K562 (cell line): ENCODE data around the gene HRH1. TPM values are rescaled to one million over a fixed set of nuclear protein-coding genes. Genes with fewer than 3 reads are reported as not detected.

Experiments used
- ATAC-seq: fragments of 200-7000 bp; cut with Tn5 transposase; 3 replicates; pipeline ENCODE4 v1.9.1; 2020; ENCODE audit warnings: moderate library complexity
- BruUV-seq: library from RNA; stranded (reverse); fragments of 400-500 nt; replicated peaks from 2 replicates; lab custom pipeline; 2021; lab: Mats Ljungman, UMichigan
- CTCF ChIA-PET: fragments of 300-600 bp; formaldehyde crosslinking; extraction: SDS; loops from one replicate; lab custom pipeline; 2021; ENCODE audit warnings: low intra/inter-chr PET ratio; lab: Yijun Ruan, JAX
- POLR2A ChIA-PET: fragments of 300-600, 350-650 bp; sonication (Branson Sonifier 250); formaldehyde crosslinking; extraction: SDS; loops from one replicate; lab custom pipeline; 2021; ENCODE audit warnings: antibody characterized with exemption, inconsistent platforms; lab: Yijun Ruan, JAX
- DNase-seq, 4 experiments: peaks; one replicate each; pipeline versions ENCODE4 v3.0.0 to v3.0.0-alpha.2; 2011 to 2018; ENCODE audit warnings: low spot score in 3 of 4, mixed read lengths in 3 of 4; ENCODE audit errors: extremely low read depth in 1 of 4
- FAIRE-seq: peaks from 2 replicates; lab custom pipeline; 2011; peaks lifted over from hg19 to GRCh38; lab: Jason Lieb, UNC
- H2AFZ ChIP-seq: 2 replicates; pipeline ENCODE4 v1.6.0; 2011; ENCODE audit warnings: low read depth, low read length, control low read depth, inconsistent platforms
- H3K27ac ChIP-seq: fragments of 200-600 bp; 3 replicates; pipeline ENCODE4 v1.8.0; 2011; ENCODE audit warnings: low read depth, mild to moderate bottlenecking, control low read depth, inconsistent platforms, low read length, moderate library complexity, mixed read lengths; ENCODE audit errors: extremely low read depth
- H3K27me3 ChIP-seq, 2 experiments: fragments of 300-600 bp in 1 of 2; 2 replicates in 1 of 2; 3 replicates in 1 of 2; pipeline versions ENCODE4 v1.6.0 to v1.8.0; 2011; ENCODE audit warnings: inconsistent platforms in 2 of 2, low read length in 2 of 2, mild to moderate bottlenecking in 1 of 2, mixed read lengths in 1 of 2, moderate library complexity in 1 of 2; ENCODE audit not compliant: control insufficient read depth in 2 of 2, insufficient read depth in 2 of 2
- H3K36me3 ChIP-seq: fragments of 300-600 bp; 3 replicates; pipeline ENCODE4 v1.8.0; 2011; ENCODE audit warnings: mild to moderate bottlenecking, low read length, inconsistent platforms; ENCODE audit not compliant: control insufficient read depth, insufficient read depth
- H3K4me1 ChIP-seq, 2 experiments: fragments of 200-600 bp in 1 of 2; replicated peaks in 1 of 2; 2 replicates in 1 of 2; 3 replicates in 1 of 2; pipeline versions ENCODE4 v1.5.1 to v1.8.0; 2011; ENCODE audit warnings: inconsistent platforms in 2 of 2, low read length in 2 of 2, mild to moderate bottlenecking in 1 of 2, mixed read lengths in 1 of 2, moderate library complexity in 1 of 2; ENCODE audit not compliant: control insufficient read depth in 2 of 2, insufficient read depth in 2 of 2
- H3K4me2 ChIP-seq: 2 replicates; pipeline ENCODE4 v1.6.1; 2011; ENCODE audit warnings: low read length, control low read depth, inconsistent platforms, mixed read lengths; ENCODE audit not compliant: insufficient read depth
- H3K4me3 ChIP-seq: fragments of 200-600 bp; sonication (generic), shearing (Covaris generic); 2 replicates; pipeline ENCODE4 v1.5.1; 2016; ENCODE audit warnings: control low read depth, inconsistent platforms
- H3K79me2 ChIP-seq: fragments of 200-600 bp; 3 replicates; pipeline ENCODE4 v1.8.0; 2011; ENCODE audit warnings: low read length, inconsistent platforms; ENCODE audit not compliant: control insufficient read depth, insufficient read depth
- H3K9ac ChIP-seq, 2 experiments: 2 replicates each; pipeline versions ENCODE4 v1.6.0 to v1.6.1; 2011; ENCODE audit warnings: low read depth in 2 of 2, low read length in 2 of 2, control low read depth in 1 of 2, inconsistent platforms in 1 of 2, mild to moderate bottlenecking in 1 of 2, mixed read lengths in 1 of 2; ENCODE audit not compliant: insufficient read depth in 1 of 2
- H3K9me1 ChIP-seq: one replicate; pipeline ENCODE4 v1.6.0; 2011; ENCODE audit warnings: inconsistent platforms, mild to moderate bottlenecking, low read length, moderate library complexity; ENCODE audit not compliant: control insufficient read depth, insufficient read depth
- H3K9me3 ChIP-seq: replicated peaks from 2 replicates; pipeline ENCODE4 v1.5.1; 2011; ENCODE audit warnings: low read depth, low read length, inconsistent platforms; ENCODE audit not compliant: control insufficient read depth, insufficient read depth
- H4K20me1 ChIP-seq: replicated peaks from 2 replicates; pipeline ENCODE4 v1.6.1; 2011; ENCODE audit warnings: low read length, inconsistent platforms, mixed read lengths; ENCODE audit not compliant: control insufficient read depth, insufficient read depth
- BHLHE40 ChIP-seq: IDR thresholded peaks from 2 replicates; pipeline ENCODE4 v1.6.1; 2011; ENCODE audit warnings: low read length, improper control_type of control experiment
- PCBP2 ChIP-seq: fragments of 200-400 bp; formaldehyde crosslinking; IDR thresholded peaks from 2 replicates; pipeline ENCODE4 v1.6.1; 2018; ENCODE audit warnings: low read length, low read depth, mild to moderate bottlenecking, moderate library complexity; ENCODE audit not compliant: poor library complexity, severe bottlenecking
- ZNF143 ChIP-seq: sonication (generic); formaldehyde crosslinking; IDR thresholded peaks from 2 replicates; pipeline ENCODE4 v1.9.0; 2022; ENCODE audit warnings: mild to moderate bottlenecking, missing genetic modification reagents
- ZNF707 ChIP-seq: fragments of 250-450 bp; sonication (Bioruptor Pico); conservative IDR thresholded peaks from 2 replicates; pipeline ENCODE4 v1.8.0; 2022; ENCODE audit warnings: inconsistent platforms, mild to moderate bottlenecking, moderate library complexity
- WGBS: fragments of 100-300 bp; shearing (Covaris generic); methylation state at CpG from one replicate; pipeline ENCODE4 v1.1.6; 2016; ENCODE audit warnings: low coverage, mixed read lengths; ENCODE audit not compliant: insufficient coverage; ENCODE audit errors: missing lambda C conversion rate; 5-methylcytosine and 5-hydroxymethylcytosine counted together
- in situ Hi-C: fragments of 300-500 bp; cut with MboI; formaldehyde crosslinking; loops from 4 replicates; pipeline ENCODE4 v1.15.0; 2018; ENCODE audit warnings: inconsistent platforms, mixed read lengths
- intact Hi-C: fragments of 100-400 bp; cut with micrococcal nuclease; formaldehyde crosslinking; loops from 2 replicates; pipeline ENCODE4 v1.14.2; 2022
- polyA plus RNA-seq, 8 experiments: library from polyadenylated mRNA; depleted of rRNA in 4 of 8; stranded (reverse) in 5 of 8; unstranded in 3 of 8; fragments of >200 nt; fragmentation: Nextera tagmentation in 2 of 8; fragmentation: Illumina TruSeq in 1 of 8; extraction: Ambion mirVana in 2 of 8; extraction: Trizol in 1 of 8; gene quantifications; 2 replicates each; pipeline versions ENCODE4 v1.2.1 to v1.2.3, GENCODE V29; 2011 to 2014; ENCODE audit warnings: inconsistent platforms in 1 of 8, missing spikeins in 1 of 8
- total RNA-seq, 7 experiments: library from RNA; depleted of rRNA in 6 of 7; stranded (reverse); fragments of >200 nt in 6 of 7; fragmentation: Illumina TruSeq in 2 of 7; extraction: Trizol in 2 of 7; gene quantifications; 2 replicates each; pipeline versions ENCODE4 v1.2.1 to v1.2.3, GENCODE V29; 2011 to 2021; ENCODE audit warnings: low replicate concordance in 1 of 7
- TF ChIP-seq, protein P1 (sequence below): fragments of 250-450 bp; sonication (Bioruptor Pico); IDR thresholded peaks from 2 replicates; pipeline ENCODE4 v1.5.1; 2021; ENCODE audit warnings: mild to moderate bottlenecking

HRH1 gene
- total and polyA plus RNA-seq, 9 of the 15 experiments (the other 6 are each of a cell fraction or from before 2014, with no cell fraction given), result 0.03 to 0.15 (median 0.06) TPM; not detected in 1

DNA sequence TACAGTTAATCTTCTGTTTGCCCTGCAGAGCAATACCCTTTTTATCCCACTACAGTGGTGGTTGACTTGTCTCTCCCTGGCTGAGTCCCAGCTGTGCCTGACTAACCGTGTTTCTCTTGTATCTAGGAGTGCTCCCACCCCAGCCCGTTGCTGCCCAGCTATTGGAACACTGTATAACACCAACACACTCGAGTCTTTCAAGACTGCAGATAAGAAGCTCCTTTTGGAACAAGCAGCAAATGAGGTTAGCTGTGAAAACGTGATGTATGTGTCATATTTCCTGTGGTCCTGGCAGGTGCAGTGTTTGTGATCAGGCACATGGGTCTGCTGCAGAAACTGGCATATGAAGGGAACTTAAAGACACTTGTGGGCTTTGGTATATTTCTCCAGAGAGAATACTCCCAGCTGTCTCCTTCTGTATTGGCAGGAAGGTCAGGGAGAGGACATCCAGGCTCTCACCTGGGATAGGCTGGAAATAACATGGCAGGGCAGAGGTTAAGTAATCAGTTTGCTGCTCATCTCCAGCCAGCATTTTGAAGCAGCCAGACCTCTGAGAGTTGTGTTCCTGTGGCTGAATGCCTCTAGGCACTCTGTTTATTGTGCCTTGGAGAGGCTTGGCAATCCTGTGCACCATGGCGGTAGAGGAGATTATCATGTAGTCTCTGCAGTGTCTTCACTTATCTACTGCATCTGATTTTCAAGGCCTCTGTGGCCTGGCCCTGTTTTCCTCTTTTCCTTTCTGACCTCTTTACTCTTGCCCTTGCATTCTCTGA, 152.7 kb downstream of the HRH1 start:
- Histone ChIP-seq H3K79me2 (no peaks in the 10 kb centered on the region), H4K20me1 (no peaks in the 10 kb centered on the region), H3K4me3 (no peak overlapping the region)
- FAIRE-seq, result no peak
- POLR2A ChIA-PET, result interaction anchor here (0.6 to 2.2 kb wide), 3 partner anchors 12 to 19 kb away, joined by 3 to 5 read pairs (median 5); no protein-coding TSS in a partner anchor
- 29% methylated on average over 5 of the region's 5 CpGs for WGBS
- CTCF ChIA-PET, result no interaction called here
- 0 out of 2 replicates have a peak, but pooled peaks have one; percentile 30 for TF ChIP-seq BHLHE40
- TF ChIP-seq, protein P1, sequence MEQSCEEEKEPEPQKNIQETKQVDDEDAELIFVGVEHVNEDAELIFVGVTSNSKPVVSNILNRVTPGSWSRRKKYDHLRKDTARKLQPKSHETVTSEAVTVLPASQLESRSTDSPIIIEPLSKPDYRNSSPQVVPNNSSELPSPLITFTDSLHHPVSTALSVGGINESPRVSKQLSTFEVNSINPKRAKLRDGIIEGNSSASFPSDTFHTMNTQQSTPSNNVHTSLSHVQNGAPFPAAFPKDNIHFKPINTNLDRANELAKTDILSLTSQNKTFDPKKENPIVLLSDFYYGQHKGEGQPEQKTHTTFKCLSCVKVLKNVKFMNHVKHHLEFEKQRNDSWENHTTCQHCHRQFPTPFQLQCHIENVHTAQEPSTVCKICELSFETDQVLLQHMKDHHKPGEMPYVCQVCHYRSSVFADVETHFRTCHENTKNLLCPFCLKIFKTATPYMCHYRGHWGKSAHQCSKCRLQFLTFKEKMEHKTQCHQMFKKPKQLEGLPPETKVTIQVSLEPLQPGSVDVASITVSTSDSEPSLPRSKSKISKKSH (CRISPR knock-in tag), result no peak
- TF ChIP-seq ZNF707 (CRISPR knock-in tag), result no peak
- TF ChIP-seq ZNF143 (CRISPR knock-in tag), result no peak
- no peak for TF ChIP-seq PCBP2
- TF ChIP-seq, all 486 proteins: peak for 1
- H3K4me1 ChIP-seq, result peaks cover 0 to 12% of the 10 kb centered on the region in 2 experiments; a peak in 3 of 5 replicates
- BruUV-seq, result no TSS peak
- in situ Hi-C loops, result no loop called here
- peaks cover 73% of the 10 kb centered on the region for H3K36me3 ChIP-seq
- peak; percentile 34; the same call in 2 of the 3 replicates for ATAC-seq
- H3K9ac ChIP-seq, result no peak overlapping the region
- no peak overlapping the region for H3K4me2 ChIP-seq
- intact Hi-C loops, result no loop called here
- DNase-seq, result no peak
- no peaks in the 10 kb centered on the region for H3K27me3 ChIP-seq
- no peaks in the 10 kb centered on the region for H3K9me3 ChIP-seq
- no peak overlapping the region for H3K27ac ChIP-seq
- no peak overlapping the region for H2AFZ ChIP-seq
- H3K9me1 ChIP-seq, result peaks cover 3% of the 10 kb centered on the region
